Epithelial cell of proximal tubule (primary cell): ENCODE data around the gene LDB2. TPM values are rescaled to one million over a fixed set of nuclear protein-coding genes. Genes with fewer than 3 reads are reported as not detected.

Experiments
- DNase-seq: peaks from one replicate; pipeline ENCODE4 v3.0.0-alpha.2; 2011; ENCODE audit warnings: low read depth
- H3K4me3 ChIP-seq: 2 replicates; pipeline ENCODE4 v1.5.1; 2011; ENCODE audit warnings: low read depth, mild to moderate bottlenecking, low read length
- CTCF ChIP-seq: conservative IDR thresholded peaks from 2 replicates; pipeline ENCODE4 v1.5.1; 2012; ENCODE audit warnings: low read depth, mild to moderate bottlenecking, low read length
- total RNA-seq: library from RNA; depleted of rRNA; stranded (reverse); fragments of >200 nt; gene quantifications from 2 replicates; pipeline ENCODE4 v1.2.3, GENCODE V29; 2015

Gene LDB2
- total RNA-seq, 1 donor from 2014 or later = 0.75 TPM

GRCh38 chr4:16834814-16835213, 63.6 kb downstream of the LDB2 start:
- TF ChIP-seq CTCF = no peak
- DNase-seq = no peak
- H3K4me3 ChIP-seq = no peak overlapping the region

- no peak overlapping the region for H3K4me3 ChIP-seq
- no peak for TF ChIP-seq CTCF
- DNase-seq = no peak
Observed at GRCh38 chr4:16833722-16834121, 64.7 kb downstream of the LDB2 start.

- TF ChIP-seq CTCF = no peak
- no peak for DNase-seq
Observed at GRCh38 chr4:16830081-16830480, 68.4 kb downstream of the LDB2 start.

GRCh38 chr4:16827794-16828724, 70.4 kb downstream of the LDB2 start:
- no peak for DNase-seq
- H3K4me3 ChIP-seq = no peak overlapping the region

More at GRCh38 chr4:16830081-16830480, 68.4 kb downstream of the LDB2 start:
- no peak overlapping the region for H3K4me3 ChIP-seq

GRCh38 chr4:16827045-16827444, 71.4 kb downstream of the LDB2 start:
- no peak overlapping the region for H3K4me3 ChIP-seq
- TF ChIP-seq CTCF = no peak
- DNase-seq = no peak

More at GRCh38 chr4:16827794-16828724, 70.4 kb downstream of the LDB2 start:
- TF ChIP-seq CTCF = no peak

GRCh38 chr4:16826406-16826910, 72.0 kb downstream of the LDB2 start:
- H3K4me3 ChIP-seq = no peak overlapping the region
- no peak for TF ChIP-seq CTCF
- no peak for DNase-seq
